ENCODE measurements around the gene KCTD7. TPM values are rescaled to one million over a fixed set of nuclear protein-coding genes. Genes with fewer than 3 reads are reported as not detected.
"Not testable (repeated sequence)": the region's sequence is repeated elsewhere in the genome, so short reads cannot be mapped to it uniquely, and the experiment has no call there.

Gene KCTD7
- polyA plus RNA-seq, 1 donor (not counting 4 experiments of a cell fraction or from before 2014, with no cell fraction given), result 3.7 TPM

GRCh38 chr7:66583490-66584110, 45.1 kb upstream of the KCTD7 start:
- TF ChIP-seq EZH2 (IDR thresholded peaks at IDR 0.05; ENCODE audit: low read length), result no peak
- TF ChIP-seq, protein P1, sequence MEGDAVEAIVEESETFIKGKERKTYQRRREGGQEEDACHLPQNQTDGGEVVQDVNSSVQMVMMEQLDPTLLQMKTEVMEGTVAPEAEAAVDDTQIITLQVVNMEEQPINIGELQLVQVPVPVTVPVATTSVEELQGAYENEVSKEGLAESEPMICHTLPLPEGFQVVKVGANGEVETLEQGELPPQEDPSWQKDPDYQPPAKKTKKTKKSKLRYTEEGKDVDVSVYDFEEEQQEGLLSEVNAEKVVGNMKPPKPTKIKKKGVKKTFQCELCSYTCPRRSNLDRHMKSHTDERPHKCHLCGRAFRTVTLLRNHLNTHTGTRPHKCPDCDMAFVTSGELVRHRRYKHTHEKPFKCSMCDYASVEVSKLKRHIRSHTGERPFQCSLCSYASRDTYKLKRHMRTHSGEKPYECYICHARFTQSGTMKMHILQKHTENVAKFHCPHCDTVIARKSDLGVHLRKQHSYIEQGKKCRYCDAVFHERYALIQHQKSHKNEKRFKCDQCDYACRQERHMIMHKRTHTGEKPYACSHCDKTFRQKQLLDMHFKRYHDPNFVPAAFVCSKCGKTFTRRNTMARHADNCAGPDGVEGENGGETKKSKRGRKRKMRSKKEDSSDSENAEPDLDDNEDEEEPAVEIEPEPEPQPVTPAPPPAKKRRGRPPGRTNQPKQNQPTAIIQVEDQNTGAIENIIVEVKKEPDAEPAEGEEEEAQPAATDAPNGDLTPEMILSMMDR (optimal IDR thresholded peaks at IDR 0.05 in 1 of 3, IDR thresholded peaks at IDR 0.05 in 1 of 3, conservative IDR thresholded peaks at IDR 0.05 in 1 of 3; ENCODE audit: extremely low read depth in 1 of 3, insufficient read depth in 2 of 3, low read length in 3 of 3), result no peak
- Histone ChIP-seq H3K4me1 (ENCODE audit: control insufficient read depth, extremely low read depth, insufficient read depth, low read length) (no peaks in the 10 kb centered on the region), H3K9me1 (ENCODE audit: control insufficient read depth, extremely low read depth, insufficient read depth, low read length) (no peaks in the 10 kb centered on the region), H3K27ac (ENCODE audit: control insufficient read depth, insufficient read depth, low read length) (no peak overlapping the region), H2AFZ (ENCODE audit: control insufficient read depth, low read length) (no peak overlapping the region), H3K9me3 (ENCODE audit: control insufficient read depth, low read depth, low read length) (no peaks in the 10 kb centered on the region), H3K79me2 (ENCODE audit: control insufficient read depth, insufficient read depth, low read length) (peaks cover 93% of the 10 kb centered on the region), H3K27me3 (ENCODE audit: control insufficient read depth, extremely low read depth, insufficient read depth, low read length) (no peaks in the 10 kb centered on the region), H3K4me2 (ENCODE audit: control insufficient read depth, extremely low read depth, insufficient read depth, low read depth, low read length) (no peak overlapping the region), H4K20me1 (ENCODE audit: control insufficient read depth, extremely low read depth, insufficient read depth, low read length) (peaks cover 19% of the 10 kb centered on the region), H3K9ac (ENCODE audit: control insufficient read depth, extremely low read depth, insufficient read depth, low read length) (no peak overlapping the region), H3K36me3 (ENCODE audit: control insufficient read depth in 2 of 2, extremely low read depth in 1 of 2, insufficient read depth in 2 of 2, low read length in 2 of 2) (peaks cover 0 to 10% of the 10 kb centered on the region in 2 experiments), H3K4me3 (ENCODE audit: control insufficient read depth in 2 of 3, extremely low read depth in 1 of 3, insufficient read depth in 2 of 3, low read depth in 1 of 3, low read length in 3 of 3) (no peak overlapping the region)
- FAIRE-seq (no peak), DNase-seq (ENCODE audit: low read depth, low spot score) (no peak)
- dilution Hi-C loops (cut with MboI; ENCODE audit: extremely low pct_ligation_motif_present, low sequenced_read_pairs), result no loop called here

GRCh38 chr7:66586181-66586580, 42.5 kb upstream of the KCTD7 start:
- Histone ChIP-seq H3K27ac (ENCODE audit: control insufficient read depth, insufficient read depth, low read length) (no peak overlapping the region), H3K9me1 (ENCODE audit: control insufficient read depth, extremely low read depth, insufficient read depth, low read length) (peaks cover 2% of the 10 kb centered on the region), H3K36me3 (ENCODE audit: control insufficient read depth in 2 of 2, extremely low read depth in 1 of 2, insufficient read depth in 2 of 2, low read length in 2 of 2) (peaks cover 0 to 8% of the 10 kb centered on the region in 2 experiments), H3K27me3 (ENCODE audit: control insufficient read depth, extremely low read depth, insufficient read depth, low read length) (no peaks in the 10 kb centered on the region), H4K20me1 (ENCODE audit: control insufficient read depth, extremely low read depth, insufficient read depth, low read length) (peaks cover 19% of the 10 kb centered on the region), H3K9me3 (ENCODE audit: control insufficient read depth, low read depth, low read length) (no peaks in the 10 kb centered on the region), H2AFZ (ENCODE audit: control insufficient read depth, low read length) (no peak overlapping the region), H3K4me2 (ENCODE audit: control insufficient read depth, extremely low read depth, insufficient read depth, low read depth, low read length) (no peak overlapping the region), H3K4me3 (ENCODE audit: control insufficient read depth in 2 of 3, extremely low read depth in 1 of 3, insufficient read depth in 2 of 3, low read depth in 1 of 3, low read length in 3 of 3) (no peak overlapping the region), H3K9ac (ENCODE audit: control insufficient read depth, extremely low read depth, insufficient read depth, low read length) (no peak overlapping the region), H3K79me2 (ENCODE audit: control insufficient read depth, insufficient read depth, low read length) (peaks cover 98% of the 10 kb centered on the region), H3K4me1 (ENCODE audit: control insufficient read depth, extremely low read depth, insufficient read depth, low read length) (peaks cover 7% of the 10 kb centered on the region)
- DNase-seq (ENCODE audit: low read depth, low spot score) (no peak), FAIRE-seq (no peak)
- no peak for TF ChIP-seq EZH2 (IDR thresholded peaks at IDR 0.05; ENCODE audit: low read length)
- TF ChIP-seq, protein P1 (optimal IDR thresholded peaks at IDR 0.05 in 1 of 3, IDR thresholded peaks at IDR 0.05 in 1 of 3, conservative IDR thresholded peaks at IDR 0.05 in 1 of 3; ENCODE audit: extremely low read depth in 1 of 3, insufficient read depth in 2 of 3, low read length in 3 of 3), result no peak
- dilution Hi-C loops (cut with MboI; ENCODE audit: extremely low pct_ligation_motif_present, low sequenced_read_pairs), result no loop called here

DNA sequence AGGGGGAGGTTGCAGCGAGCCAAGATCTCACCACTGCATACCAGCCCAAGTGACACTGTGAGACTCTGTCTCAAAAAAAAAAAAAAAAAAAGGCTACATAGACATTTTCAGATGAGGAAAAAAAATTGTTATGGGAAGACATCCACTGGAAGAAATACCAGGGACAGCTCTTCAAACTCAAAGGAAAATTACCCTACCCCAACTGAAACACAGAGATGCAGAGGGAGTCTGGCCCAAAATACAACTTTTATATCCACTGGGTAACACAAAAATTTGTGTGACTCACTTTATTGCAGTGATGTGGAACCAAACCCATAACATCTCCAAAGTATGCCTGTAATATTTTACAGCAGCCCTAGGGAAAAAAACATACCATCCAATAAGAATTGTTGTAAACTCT, 40.5 kb upstream of the KCTD7 start:
- DNase-seq (ENCODE audit: low read depth, low spot score); H2AFZ ChIP-seq (ENCODE audit: control insufficient read depth, low read length); H3K27ac ChIP-seq (ENCODE audit: control insufficient read depth, insufficient read depth, low read length); dilution Hi-C loops (cut with MboI; ENCODE audit: extremely low pct_ligation_motif_present, low sequenced_read_pairs); H3K27me3 ChIP-seq (ENCODE audit: control insufficient read depth, extremely low read depth, insufficient read depth, low read length); H3K4me2 ChIP-seq (ENCODE audit: control insufficient read depth, extremely low read depth, insufficient read depth, low read depth, low read length); FAIRE-seq; H3K4me3 ChIP-seq (ENCODE audit: control insufficient read depth in 2 of 3, extremely low read depth in 1 of 3, insufficient read depth in 2 of 3, low read depth in 1 of 3, low read length in 3 of 3); H3K4me1 ChIP-seq (ENCODE audit: control insufficient read depth, extremely low read depth, insufficient read depth, low read length); H3K9ac ChIP-seq (ENCODE audit: control insufficient read depth, extremely low read depth, insufficient read depth, low read length); H3K9me3 ChIP-seq (ENCODE audit: control insufficient read depth, low read depth, low read length); H3K36me3 ChIP-seq (ENCODE audit: control insufficient read depth in 2 of 2, extremely low read depth in 1 of 2, insufficient read depth in 2 of 2, low read length in 2 of 2); H3K9me1 ChIP-seq (ENCODE audit: control insufficient read depth, extremely low read depth, insufficient read depth, low read length): not testable (repeated sequence)
- Histone ChIP-seq H3K79me2 (ENCODE audit: control insufficient read depth, insufficient read depth, low read length) (peaks cover 90% of the 10 kb centered on the region), H4K20me1 (ENCODE audit: control insufficient read depth, extremely low read depth, insufficient read depth, low read length) (peaks cover 19% of the 10 kb centered on the region)
